Measurements from ENCODE around the gene POM121L2.

Gene POM121L2

DNA sequence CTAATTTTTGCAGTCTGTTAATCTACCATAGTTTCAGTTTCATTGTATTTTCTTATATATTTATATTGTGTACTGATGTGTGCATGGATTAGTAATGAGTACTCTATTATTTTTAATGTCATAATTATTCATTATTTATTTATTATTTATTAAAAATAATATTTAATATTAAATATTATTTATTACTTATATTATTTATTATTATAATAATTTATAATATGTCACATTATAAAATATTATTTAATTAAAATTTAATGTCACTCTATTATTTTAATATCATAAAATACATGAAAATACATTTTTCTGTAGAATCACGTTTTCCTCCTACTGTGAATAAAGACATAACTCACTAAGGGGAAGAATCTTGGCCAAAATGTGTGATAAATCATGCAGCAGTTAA, 30.5 kb downstream of the POM121L2 start:
- no peak overlapping the region for H3K27ac ChIP-seq
- TF ChIP-seq, protein P1, sequence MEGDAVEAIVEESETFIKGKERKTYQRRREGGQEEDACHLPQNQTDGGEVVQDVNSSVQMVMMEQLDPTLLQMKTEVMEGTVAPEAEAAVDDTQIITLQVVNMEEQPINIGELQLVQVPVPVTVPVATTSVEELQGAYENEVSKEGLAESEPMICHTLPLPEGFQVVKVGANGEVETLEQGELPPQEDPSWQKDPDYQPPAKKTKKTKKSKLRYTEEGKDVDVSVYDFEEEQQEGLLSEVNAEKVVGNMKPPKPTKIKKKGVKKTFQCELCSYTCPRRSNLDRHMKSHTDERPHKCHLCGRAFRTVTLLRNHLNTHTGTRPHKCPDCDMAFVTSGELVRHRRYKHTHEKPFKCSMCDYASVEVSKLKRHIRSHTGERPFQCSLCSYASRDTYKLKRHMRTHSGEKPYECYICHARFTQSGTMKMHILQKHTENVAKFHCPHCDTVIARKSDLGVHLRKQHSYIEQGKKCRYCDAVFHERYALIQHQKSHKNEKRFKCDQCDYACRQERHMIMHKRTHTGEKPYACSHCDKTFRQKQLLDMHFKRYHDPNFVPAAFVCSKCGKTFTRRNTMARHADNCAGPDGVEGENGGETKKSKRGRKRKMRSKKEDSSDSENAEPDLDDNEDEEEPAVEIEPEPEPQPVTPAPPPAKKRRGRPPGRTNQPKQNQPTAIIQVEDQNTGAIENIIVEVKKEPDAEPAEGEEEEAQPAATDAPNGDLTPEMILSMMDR (conservative IDR thresholded peaks at IDR 0.05) = no peak

DNA sequence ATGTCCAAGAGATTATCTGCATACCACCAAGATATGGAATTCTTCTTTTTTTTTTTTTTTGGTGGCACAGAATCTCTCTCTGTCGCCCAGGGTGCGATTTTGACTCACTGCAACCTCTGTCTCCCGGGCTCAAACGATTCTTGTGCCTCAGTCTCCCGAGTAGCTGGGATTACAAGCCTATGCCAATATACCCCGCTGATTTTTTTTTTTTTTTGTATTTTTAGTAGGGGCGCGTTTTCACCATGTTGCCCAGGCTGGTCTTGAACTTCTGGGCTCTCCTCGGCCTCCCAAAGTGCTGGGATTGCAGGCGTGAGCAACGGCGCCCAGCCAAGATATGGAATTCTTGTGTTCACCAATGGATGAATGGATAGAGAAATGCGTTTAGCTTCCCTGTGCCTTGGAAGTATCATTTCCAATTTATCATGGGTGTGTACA, 31.0 kb downstream of the POM121L2 start:
- H3K27ac ChIP-seq = no peak overlapping the region
- TF ChIP-seq, protein P1 (conservative IDR thresholded peaks at IDR 0.05) = no peak

DNA sequence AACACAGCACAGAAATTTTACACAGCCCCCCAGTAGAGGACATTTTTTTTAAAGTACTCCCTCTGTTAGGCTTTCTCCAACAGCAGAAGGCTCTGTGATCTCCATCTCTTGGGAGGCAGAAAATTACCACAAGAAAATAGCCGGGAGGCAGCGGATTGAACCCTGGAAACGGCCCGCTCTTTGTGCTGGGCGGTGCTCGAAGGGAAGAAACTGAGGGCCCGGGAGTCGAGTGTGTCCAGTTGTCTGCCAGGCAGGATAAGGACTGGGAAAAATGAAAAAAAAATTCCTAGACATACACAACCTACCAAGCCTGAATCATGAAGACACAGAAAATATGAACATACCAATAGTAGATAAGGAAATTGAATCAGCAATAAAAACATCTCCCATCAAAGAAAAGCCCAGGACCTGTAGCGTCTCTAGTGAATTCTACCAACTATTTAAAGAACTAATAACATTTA, 31.5 kb downstream of the POM121L2 start:
- no peak overlapping the region for H3K27ac ChIP-seq
- TF ChIP-seq, protein P1 (conservative IDR thresholded peaks at IDR 0.05) = no peak

DNA sequence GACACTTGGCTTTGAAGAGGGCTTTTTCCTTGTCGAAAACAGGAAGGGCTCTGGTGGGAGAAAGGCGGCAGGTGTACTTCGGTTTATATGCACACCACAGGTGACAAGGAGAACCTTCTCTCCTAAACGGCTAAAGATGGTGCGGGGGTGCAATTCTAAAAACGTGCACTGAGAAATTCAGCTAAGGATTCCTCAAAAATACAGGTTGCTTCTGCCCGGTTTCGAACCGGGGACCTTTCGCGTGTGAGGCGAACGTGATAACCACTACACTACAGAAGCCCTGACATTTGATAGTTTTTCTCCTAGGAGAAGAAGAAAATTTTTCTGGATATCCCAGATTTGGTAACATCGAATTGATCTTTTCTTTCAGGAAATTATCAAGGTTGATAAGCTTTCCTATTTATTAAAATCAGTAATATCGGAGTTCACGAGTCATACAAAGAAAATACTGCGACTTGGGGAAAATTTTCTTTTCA, 32.0 kb downstream of the POM121L2 start:
- H3K27ac ChIP-seq = no peak overlapping the region
- TF ChIP-seq, protein P1 (conservative IDR thresholded peaks at IDR 0.05) = no peak

DNA sequence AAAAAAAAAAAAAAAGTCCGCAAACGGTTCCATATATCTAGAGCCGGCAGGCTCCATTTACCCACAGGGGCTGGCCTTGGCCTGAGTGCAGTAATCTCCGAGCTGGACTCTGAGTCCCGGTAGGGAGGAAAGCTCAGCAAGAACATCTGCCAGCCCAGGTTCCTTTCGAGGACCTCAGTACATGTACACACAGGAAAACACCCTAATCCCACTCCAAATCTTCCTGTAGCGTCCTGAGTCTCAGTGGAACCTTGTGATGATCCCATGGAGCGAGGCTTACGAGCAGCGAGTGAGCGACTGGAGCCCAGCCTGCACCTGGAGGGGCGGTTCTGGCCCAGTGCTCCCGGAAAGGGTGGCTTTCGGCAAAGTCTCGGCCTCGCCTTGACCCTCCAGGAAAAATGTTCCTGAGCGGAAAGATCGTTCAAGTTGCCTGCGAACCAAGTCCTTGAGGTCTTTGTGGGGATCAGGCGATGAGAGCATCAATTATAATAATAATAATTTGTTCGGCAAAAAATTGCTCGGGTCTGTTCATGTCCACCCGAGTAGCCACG, 32.5 kb downstream of the POM121L2 start:
- H3K27ac ChIP-seq = no peak overlapping the region
- TF ChIP-seq, protein P1 (conservative IDR thresholded peaks at IDR 0.05) = no peak

DNA sequence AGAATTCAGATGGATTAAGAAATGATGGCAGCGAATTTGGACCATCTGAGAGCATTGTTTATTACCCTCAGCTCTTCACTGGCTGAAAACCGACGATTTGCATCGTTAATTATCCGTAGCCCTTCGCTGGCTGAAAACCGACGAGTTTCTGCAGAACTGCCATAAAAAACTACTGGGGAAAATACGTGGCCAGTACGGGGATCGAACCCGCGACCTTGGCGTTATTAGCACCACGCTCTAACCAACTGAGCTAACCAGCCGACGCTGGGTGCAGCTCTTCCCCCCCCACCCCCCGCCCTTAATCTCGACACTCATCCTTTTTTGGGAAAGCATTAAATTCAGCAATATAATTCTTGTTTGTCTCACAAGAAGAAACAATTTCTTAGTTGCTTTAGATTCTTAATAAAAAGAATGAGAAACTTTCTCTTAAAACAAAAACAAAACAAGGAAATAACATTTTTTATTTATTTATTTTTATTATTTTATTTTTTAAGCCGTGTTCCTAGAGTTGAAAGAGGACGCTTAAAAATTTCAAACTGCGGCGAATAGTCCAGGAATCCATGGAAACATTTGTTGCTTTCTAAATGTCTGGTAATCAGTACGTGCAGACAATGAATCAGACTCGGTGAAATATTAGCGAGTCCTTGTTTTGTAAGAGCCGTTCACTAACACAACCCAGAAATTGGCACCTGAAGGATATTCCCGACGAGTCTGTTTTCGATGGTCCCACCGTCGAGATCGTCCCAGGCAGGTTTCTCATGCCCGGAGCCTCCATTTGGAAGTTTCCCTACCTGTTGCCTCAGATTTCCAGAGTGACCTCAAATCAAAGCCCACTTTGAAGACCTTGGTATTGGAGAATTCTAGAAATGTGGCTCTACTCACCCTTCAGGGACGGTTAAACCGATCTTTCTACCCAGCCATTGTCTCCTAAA, 36.8 kb downstream of the POM121L2 start:
- no peak overlapping the region for H3K27ac ChIP-seq
- TF ChIP-seq, protein P1 (conservative IDR thresholded peaks at IDR 0.05) = no peak

DNA sequence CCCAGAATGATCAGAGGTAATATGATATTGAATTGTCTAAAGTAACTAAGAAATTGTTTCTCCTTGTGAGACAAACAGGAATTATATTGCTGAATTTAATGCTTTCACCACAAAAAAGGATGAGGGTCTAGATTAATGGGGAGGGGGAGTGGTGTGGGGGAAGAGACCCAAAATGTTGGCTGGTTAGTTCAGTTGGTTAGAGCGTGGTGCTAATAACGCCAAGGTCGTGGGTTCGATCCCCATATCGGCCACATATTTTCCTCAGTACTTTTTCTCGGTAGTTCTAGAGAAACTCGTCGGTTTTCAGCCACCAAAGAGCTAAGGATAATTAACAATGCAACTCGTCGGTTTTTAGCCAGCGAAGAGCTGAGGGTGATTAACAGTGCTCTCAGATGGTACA, 38.3 kb downstream of the POM121L2 start:
- TF ChIP-seq, protein P1 (conservative IDR thresholded peaks at IDR 0.05) = no peak
- H3K27ac ChIP-seq = no peak overlapping the region

Data from VCaP (cell line).